AG09319 (cell line): Measurements from ENCODE around the gene KIF9.

Experiments
- DNase-seq: peaks from one replicate; pipeline ENCODE4 v3.0.0-alpha.2; 2010; ENCODE audit warnings: low read depth; ENCODE audit errors: extremely low read depth
- CTCF ChIP-seq: IDR thresholded peaks from 2 replicates; pipeline ENCODE4 v1.5.1; 2011; ENCODE audit warnings: low read depth, mild to moderate bottlenecking, inconsistent platforms, low read length, moderate library complexity

KIF9 gene

GRCh38 chr3:47270526-47270925 lies 12.1 kb downstream of the KIF9 start:
- TF ChIP-seq CTCF: no peak
- DNase-seq: no peak

- DNase-seq: no peak
- TF ChIP-seq CTCF: no peak
Observed at GRCh38 chr3:47267490-47267824, 15.1 kb downstream of the KIF9 start.

- TF ChIP-seq CTCF: no peak
- DNase-seq: peak; percentile 84
Observed at GRCh38 chr3:47266709-47267489, 15.7 kb downstream of the KIF9 start.

GRCh38 chr3:47265725-47266428 lies 16.7 kb downstream of the KIF9 start:
- DNase-seq: no peak
- no peak for TF ChIP-seq CTCF

GRCh38 chr3:47265008-47265407 lies 17.6 kb downstream of the KIF9 start:
- no peak for DNase-seq
- no peak for TF ChIP-seq CTCF

- DNase-seq: no peak
- no peak for TF ChIP-seq CTCF
Observed at GRCh38 chr3:47261301-47261700, 21.3 kb downstream of the KIF9 start.

GRCh38 chr3:47260605-47261004 lies 22.0 kb downstream of the KIF9 start:
- TF ChIP-seq CTCF: no peak

More at GRCh38 chr3:47260605-47261004, 22.0 kb downstream of the KIF9 start:
- no peak for DNase-seq
